Small intestine (tissue), 7 donors: ENCODE data around the gene SLC19A3. TPM values are rescaled to one million over a fixed set of nuclear protein-coding genes. Genes with fewer than 3 reads are reported as not detected.
A peak's percentile ranks its signal among the peaks of the same experiment; 100 is the strongest.

Experiments
- DNase-seq, 2 donors: peaks; one replicate each; pipeline versions ENCODE4 v3.0.0 to v3.0.0-alpha.2; 2013
- FAIRE-seq: peaks from 2 replicates; lab custom pipeline; 2012; peaks lifted over from hg19 to GRCh38; lab: Jason Lieb, UNC
- H3K27ac ChIP-seq, 3 donors: one replicate each; pipeline ENCODE4 v1.5.1; 2013; ENCODE audit warnings: low read length in 2 of 3, mild to moderate bottlenecking in 2 of 3, control low read depth in 1 of 3, inconsistent platforms in 1 of 3, low read depth in 1 of 3, moderate library complexity in 1 of 3
- H3K27me3 ChIP-seq, 3 donors: one replicate each; pipeline ENCODE4 v1.6.1; 2013; ENCODE audit warnings: low read length in 3 of 3, inconsistent platforms in 1 of 3; ENCODE audit not compliant: control insufficient read depth in 3 of 3, insufficient read depth in 3 of 3
- H3K36me3 ChIP-seq, 3 donors: one replicate each; pipeline ENCODE4 v1.6.1; 2013; ENCODE audit warnings: low read length in 3 of 3, inconsistent platforms in 1 of 3, low read depth in 1 of 3, mild to moderate bottlenecking in 1 of 3, moderate library complexity in 1 of 3; ENCODE audit not compliant: control insufficient read depth in 3 of 3, insufficient read depth in 2 of 3
- H3K4me1 ChIP-seq, 3 donors: one replicate each; pipeline ENCODE4 v1.6.1; 2013; ENCODE audit warnings: low read length in 2 of 3, inconsistent platforms in 1 of 3, low read depth in 1 of 3, mild to moderate bottlenecking in 1 of 3, moderate library complexity in 1 of 3; ENCODE audit not compliant: control insufficient read depth in 3 of 3, insufficient read depth in 2 of 3
- H3K4me3 ChIP-seq, 3 donors: one replicate each; pipeline ENCODE4 v1.5.1; 2013; ENCODE audit warnings: low read length in 3 of 3, control low read depth in 1 of 3, inconsistent platforms in 1 of 3, low read depth in 1 of 3, mild to moderate bottlenecking in 1 of 3, moderate library complexity in 1 of 3
- H3K9me3 ChIP-seq, 2 donors: one replicate each; pipeline ENCODE4 v1.6.1; 2013; ENCODE audit warnings: low read depth in 1 of 2, low read length in 1 of 2; ENCODE audit not compliant: control insufficient read depth in 2 of 2, insufficient read depth in 1 of 2
- WGBS, 3 donors: extraction: QIAGEN DNeasy Blood & Tissue Kit; methylation state at CpG; one replicate each; pipeline ENCODE4 v1.1.7; 2013; 5-methylcytosine and 5-hydroxymethylcytosine counted together
- polyA plus RNA-seq, 4 donors: library from polyadenylated mRNA; stranded (reverse) in 3 of 4; unstranded in 1 of 4; fragments of 200-250 nt in 3 of 4; fragments of 120-200 nt in 1 of 4; gene quantifications; one replicate each; pipeline versions ENCODE4 v1.2.1 to v1.2.3, GENCODE V29; 2013
- donor health status: healthy with polysubstance abuse.
- donor health status: control.
- donor health status: control.
- donor health status: Bipolar disorder and iron deficiency.
- donor health status: healthy.

Gene SLC19A3
- polyA plus RNA-seq, 4 donors, result 4.0 to 81.5 (median 7.7) TPM

- peaks cover 0 to 40% (median 0%) of the 10 kb centered on the region in 3 donors for H3K4me1 ChIP-seq
- no peaks in the 10 kb centered on the region for H3K36me3 ChIP-seq
- FAIRE-seq (no peak), DNase-seq (peak in 1 of 2 donors; percentile 66)
- WGBS, 3 donors, result 88 to 91% (median 91%) methylated on average over 4 of the region's 4 CpGs
- H3K27me3 ChIP-seq, result no peaks in the 10 kb centered on the region
- H3K4me3 ChIP-seq, result no peak overlapping the region
- no peaks in the 10 kb centered on the region for H3K9me3 ChIP-seq
- peak overlapping the region in 1 of 3 donors; percentile 49 for H3K27ac ChIP-seq
Observed at GRCh38 chr2:227719641-227720040, 1.8 kb upstream of the SLC19A3 start.

DNA sequence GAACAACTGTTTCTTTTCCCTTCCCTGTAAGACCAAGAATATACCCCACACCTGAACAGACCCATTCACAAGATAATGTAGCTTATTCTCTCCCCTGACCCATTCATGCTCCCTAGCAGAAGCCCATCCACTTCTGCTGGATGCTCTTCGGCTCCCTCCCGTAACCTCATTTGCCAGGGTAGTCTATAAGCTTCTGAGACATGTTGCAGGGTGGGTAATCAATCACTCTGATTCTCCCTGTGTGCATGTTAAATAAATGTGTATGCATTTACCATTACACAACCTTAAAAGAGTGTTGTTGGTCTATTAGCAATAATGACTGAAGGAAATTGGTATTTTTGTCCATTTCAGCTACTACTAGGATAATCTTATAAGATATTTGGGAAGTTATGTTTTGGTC, 1.3 kb downstream of the SLC19A3 start:
- DNase-seq, result peak in 1 of 2 donors; percentile 48
- H3K27ac ChIP-seq, result peak overlapping the region in 1 of 3 donors; percentile 87
- no peak for FAIRE-seq

GRCh38 chr2:227713291-227713690, 4.5 kb downstream of the SLC19A3 start:
- no peak for FAIRE-seq
- WGBS, 3 donors, result 42 to 79% (median 74%) methylated on average over 1 of the region's 1 CpG
- Histone ChIP-seq H3K4me1 (peaks cover 0 to 14% (median 3%) of the 10 kb centered on the region in 3 donors), H3K4me3 (no peak overlapping the region), H3K9me3 (peaks cover 0 to 6% of the 10 kb centered on the region in 2 donors), H3K36me3 (peaks cover 0 to 24% (median 0%) of the 10 kb centered on the region in 3 donors), H3K27ac (peak overlapping the region in 2 of 3 donors; percentile 68 to 87), H3K27me3 (no peaks in the 10 kb centered on the region)
- DNase-seq, result peak; percentile 74 to 84

More for the DNA sequence above, 1.3 kb downstream of the SLC19A3 start:
- peak overlapping the region in 2 of 3 donors; percentile 39 to 64 for H3K4me3 ChIP-seq
- no peaks in the 10 kb centered on the region for H3K27me3 ChIP-seq
- WGBS, 3 donors, result 77 to 80% (median 78%) methylated on average over 2 of the region's 2 CpGs
- peaks cover 0 to 7% (median 0%) of the 10 kb centered on the region in 3 donors for H3K36me3 ChIP-seq
- H3K9me3 ChIP-seq, result no peaks in the 10 kb centered on the region
- H3K4me1 ChIP-seq, result peaks cover 0 to 27% (median 3%) of the 10 kb centered on the region in 3 donors

- no peak for FAIRE-seq
- 86 to 93% (median 93%) methylated on average over 7 of the region's 7 CpGs for WGBS, 3 donors
- H3K27ac ChIP-seq, result no peak overlapping the region
- no peak for DNase-seq
- peaks cover 0 to 26% (median 7%) of the 10 kb centered on the region in 3 donors for H3K4me1 ChIP-seq
- no peaks in the 10 kb centered on the region for H3K27me3 ChIP-seq
- H3K36me3 ChIP-seq, result peaks cover 0 to 38% (median 0%) of the 10 kb centered on the region in 3 donors
- H3K4me3 ChIP-seq, result no peak overlapping the region
- peaks cover 0 to 6% of the 10 kb centered on the region in 2 donors for H3K9me3 ChIP-seq
Observed at GRCh38 chr2:227710986-227711385, 6.8 kb downstream of the SLC19A3 start.

GRCh38 chr2:227707390-227707789, 10.4 kb downstream of the SLC19A3 start:
- H3K27me3 ChIP-seq, result no peaks in the 10 kb centered on the region
- DNase-seq (no peak), FAIRE-seq (no peak)
- peaks cover 4 to 40% (median 10%) of the 10 kb centered on the region in 3 donors for H3K4me1 ChIP-seq
- 83 to 88% (median 83%) methylated on average over 6 of the region's 6 CpGs for WGBS, 3 donors
- H3K9me3 ChIP-seq, result peaks cover 0 to 6% of the 10 kb centered on the region in 2 donors
- no peak overlapping the region for H3K4me3 ChIP-seq
- peak overlapping the region in 1 of 3 donors; percentile 85 for H3K27ac ChIP-seq
- peaks cover 0 to 58% (median 0%) of the 10 kb centered on the region in 3 donors for H3K36me3 ChIP-seq

- Histone ChIP-seq H3K9me3 (peaks cover 0 to 6% of the 10 kb centered on the region in 2 donors), H3K27ac (peak overlapping the region in 2 of 3 donors; percentile 48 to 85), H3K27me3 (no peaks in the 10 kb centered on the region), H3K4me3 (no peak overlapping the region), H3K36me3 (peaks cover 0 to 59% (median 0%) of the 10 kb centered on the region in 3 donors), H3K4me1 (peaks cover 4 to 42% (median 10%) of the 10 kb centered on the region in 3 donors)
- no peak for FAIRE-seq
- peak; percentile 78 to 92 for DNase-seq
- WGBS, 3 donors, result 41 to 67% (median 58%) methylated on average over 4 of the region's 4 CpGs
Observed at GRCh38 chr2:227706859-227707258, 11.0 kb downstream of the SLC19A3 start.

DNA sequence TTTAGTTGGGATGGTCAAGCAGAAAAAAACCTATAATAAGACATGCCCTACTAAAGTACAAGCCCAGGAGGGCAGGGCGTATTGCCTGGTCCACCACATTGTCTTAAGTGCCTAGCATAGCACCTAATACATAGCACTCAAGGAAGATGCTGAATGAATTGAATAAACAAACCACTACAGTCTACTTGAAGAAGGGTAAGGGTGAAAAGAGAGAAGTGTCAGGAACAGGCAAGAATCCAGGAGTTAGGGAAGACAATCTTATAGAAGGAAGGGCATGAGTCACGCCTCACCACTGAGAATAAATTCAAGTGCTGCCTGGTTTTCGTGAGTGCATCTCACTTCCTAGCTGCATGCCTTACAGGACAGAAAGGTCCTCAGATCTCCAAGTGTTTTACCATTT, 13.9 kb downstream of the SLC19A3 start:
- Histone ChIP-seq H3K4me1 (peaks cover 4 to 45% (median 14%) of the 10 kb centered on the region in 3 donors), H3K4me3 (no peak overlapping the region), H3K27ac (peak overlapping the region in 2 of 3 donors; percentile 35 to 40), H3K27me3 (no peaks in the 10 kb centered on the region), H3K36me3 (peaks cover 0 to 63% (median 3%) of the 10 kb centered on the region in 3 donors), H3K9me3 (no peaks in the 10 kb centered on the region)
- DNase-seq, result no peak
- FAIRE-seq, result no peak
- WGBS, 3 donors, result 69 to 79% (median 78%) methylated on average over 3 of the region's 3 CpGs

- DNase-seq, result peak; percentile 52 to 59
- no peaks in the 10 kb centered on the region for H3K9me3 ChIP-seq
- H3K27me3 ChIP-seq, result no peaks in the 10 kb centered on the region
- peaks cover 0 to 68% (median 7%) of the 10 kb centered on the region in 3 donors for H3K36me3 ChIP-seq
- peaks cover 4 to 45% (median 14%) of the 10 kb centered on the region in 3 donors for H3K4me1 ChIP-seq
- 20 to 42% (median 21%) methylated on average over 4 of the region's 4 CpGs for WGBS, 3 donors
- H3K4me3 ChIP-seq, result no peak overlapping the region
- H3K27ac ChIP-seq, result peak overlapping the region in 2 of 3 donors; percentile 35 to 40
- FAIRE-seq, result no peak
Observed at GRCh38 chr2:227703280-227703732, 14.5 kb downstream of the SLC19A3 start.
